ENCODE measurements around the gene EFCAB6.

DNA sequence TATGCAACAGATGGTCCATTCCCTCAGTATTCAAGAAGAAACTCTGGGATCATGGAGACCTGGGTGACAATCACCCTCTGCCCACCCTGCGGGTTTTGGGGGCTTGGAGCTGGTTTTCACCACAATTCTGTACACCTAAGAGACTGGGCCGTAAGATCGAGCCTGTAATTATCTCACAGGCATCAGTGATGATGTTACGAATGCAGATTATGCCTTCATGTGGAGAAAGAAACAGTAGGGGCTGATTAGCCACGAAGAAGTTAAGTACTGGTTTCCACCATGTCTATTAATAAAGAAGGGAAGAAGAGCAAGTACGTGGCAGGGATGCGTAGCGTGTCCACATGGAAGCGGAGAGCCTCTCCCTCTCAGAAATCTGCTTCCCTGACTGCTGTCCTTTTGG lies 5.3 kb upstream of the EFCAB6 start:
- TF ChIP-seq, protein P1, sequence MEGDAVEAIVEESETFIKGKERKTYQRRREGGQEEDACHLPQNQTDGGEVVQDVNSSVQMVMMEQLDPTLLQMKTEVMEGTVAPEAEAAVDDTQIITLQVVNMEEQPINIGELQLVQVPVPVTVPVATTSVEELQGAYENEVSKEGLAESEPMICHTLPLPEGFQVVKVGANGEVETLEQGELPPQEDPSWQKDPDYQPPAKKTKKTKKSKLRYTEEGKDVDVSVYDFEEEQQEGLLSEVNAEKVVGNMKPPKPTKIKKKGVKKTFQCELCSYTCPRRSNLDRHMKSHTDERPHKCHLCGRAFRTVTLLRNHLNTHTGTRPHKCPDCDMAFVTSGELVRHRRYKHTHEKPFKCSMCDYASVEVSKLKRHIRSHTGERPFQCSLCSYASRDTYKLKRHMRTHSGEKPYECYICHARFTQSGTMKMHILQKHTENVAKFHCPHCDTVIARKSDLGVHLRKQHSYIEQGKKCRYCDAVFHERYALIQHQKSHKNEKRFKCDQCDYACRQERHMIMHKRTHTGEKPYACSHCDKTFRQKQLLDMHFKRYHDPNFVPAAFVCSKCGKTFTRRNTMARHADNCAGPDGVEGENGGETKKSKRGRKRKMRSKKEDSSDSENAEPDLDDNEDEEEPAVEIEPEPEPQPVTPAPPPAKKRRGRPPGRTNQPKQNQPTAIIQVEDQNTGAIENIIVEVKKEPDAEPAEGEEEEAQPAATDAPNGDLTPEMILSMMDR (IDR thresholded peaks at IDR 0.05), result no peak
- TF ChIP-seq POLR2A (IDR thresholded peaks at IDR 0.05), result no peak

All from Peyer's patch (tissue), 4 donors.